ENCODE data around the gene MTIF2. TPM values are rescaled to one million over a fixed set of nuclear protein-coding genes. Genes with fewer than 3 reads are reported as not detected.
A peak's percentile ranks its signal among the peaks of the same experiment; 100 is the strongest.
"Not testable (repeated sequence)": the region's sequence is repeated elsewhere in the genome, so short reads cannot be mapped to it uniquely, and the experiment has no call there.

The MTIF2 gene
- total RNA-seq, 1 experiment from 2014 or later, result 34.7 TPM

DNA sequence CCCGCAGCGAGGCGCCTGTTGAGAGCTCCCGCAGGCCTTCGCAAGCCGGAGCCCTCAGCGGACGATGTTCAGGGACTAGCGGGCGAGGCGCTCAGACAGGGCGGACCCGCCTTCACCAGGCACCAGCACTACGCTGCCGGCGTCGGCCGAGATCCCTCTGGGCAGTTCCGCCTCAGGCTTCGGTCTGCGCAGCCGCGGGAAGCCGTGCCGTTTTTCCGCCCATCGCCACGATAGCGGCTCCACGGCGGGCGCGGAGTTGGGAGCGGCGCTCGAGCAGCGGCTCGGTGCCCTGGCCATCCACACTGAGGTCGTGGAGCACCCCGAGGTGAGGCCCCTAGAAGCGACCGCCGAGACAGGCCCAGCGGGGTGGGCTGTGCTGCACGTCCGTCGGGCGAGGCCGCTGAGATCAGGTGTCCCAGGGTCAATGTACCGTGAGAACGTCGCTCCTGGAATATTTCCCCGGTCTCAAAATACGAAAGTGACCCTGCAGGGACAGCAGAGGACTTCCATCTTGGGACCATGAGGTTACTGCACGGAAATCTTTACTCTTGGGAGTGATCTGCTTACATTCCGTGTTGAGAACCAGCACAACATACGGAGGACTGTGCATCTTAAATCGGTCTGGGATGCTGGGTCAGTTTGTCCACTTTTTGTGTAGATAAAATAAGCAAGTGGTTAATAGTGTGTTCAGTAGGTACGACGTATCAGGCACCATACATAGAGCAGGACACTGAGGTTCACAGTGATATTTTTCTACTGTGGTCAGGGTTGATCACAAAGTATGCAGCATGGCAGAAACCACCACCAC, 13.3 kb upstream of the MTIF2 start:
- Histone ChIP-seq H4K20me1 (ENCODE audit: insufficient read depth, low read depth, low read length) (no peaks in the 10 kb centered on the region), H3K4me3 (ENCODE audit: low read length) (peak overlapping the region; percentile 94), H3K9me3 (ENCODE audit: low read length) (no peaks in the 10 kb centered on the region), H3K4me2 (ENCODE audit: low read depth, low read length, poor library complexity, severe bottlenecking) (peak overlapping the region; percentile 98), H3K27ac (ENCODE audit: low read length) (peak overlapping the region; percentile 73), H3K27me3 (ENCODE audit: low read length) (no peaks in the 10 kb centered on the region), H3K36me3 (ENCODE audit: insufficient read depth, low read length) (no peaks in the 10 kb centered on the region), H3K79me2 (ENCODE audit: low read length) (peaks cover 12% of the 10 kb centered on the region), H3K9me2 (replicated peaks; ENCODE audit: insufficient read depth, low read length) (no peaks in the 10 kb centered on the region), H2AFZ (ENCODE audit: low read length) (peak overlapping the region; percentile 54), H3K9ac (ENCODE audit: low read length) (peak overlapping the region; percentile 88), H3K4me1 (ENCODE audit: low read length) (peaks cover 30% of the 10 kb centered on the region)
- peak; percentile 93 for DNase-seq

DNA sequence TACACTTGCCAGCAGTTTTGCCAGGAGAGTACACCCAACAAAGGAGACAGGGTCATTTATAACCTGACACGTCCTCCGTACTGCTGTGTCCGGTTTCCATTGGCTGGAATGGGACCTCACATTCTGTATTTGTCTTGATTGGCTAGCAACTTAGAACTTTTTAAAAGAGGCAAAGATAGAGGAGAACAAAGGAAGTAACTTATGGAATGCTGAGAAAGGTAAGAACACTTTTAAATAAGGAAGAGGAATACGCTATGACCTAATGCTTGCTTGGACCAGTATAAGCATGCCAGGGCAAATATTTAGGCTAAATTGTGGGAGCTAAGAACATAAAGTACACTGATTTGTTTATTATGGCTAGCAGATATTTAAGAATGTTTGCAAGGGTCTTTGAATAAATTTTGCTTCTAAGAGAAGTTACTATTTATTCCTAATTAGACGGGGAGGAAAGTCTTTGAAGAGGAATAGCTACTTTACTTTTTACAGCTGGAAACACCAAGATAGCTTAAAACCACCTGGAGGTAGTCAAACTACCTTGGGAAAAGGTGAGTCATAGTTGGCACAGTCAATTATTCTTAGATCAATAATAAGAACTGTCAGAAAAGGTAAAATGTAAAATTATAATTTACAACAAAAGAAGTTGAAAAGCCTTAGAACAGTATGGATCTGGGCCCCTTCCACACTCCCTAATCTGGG, 12.0 kb upstream of the MTIF2 start:
- DNase-seq; H3K9me3 ChIP-seq (ENCODE audit: low read length); H3K9ac ChIP-seq (ENCODE audit: low read length); H4K20me1 ChIP-seq (ENCODE audit: insufficient read depth, low read depth, low read length); H3K27me3 ChIP-seq (ENCODE audit: low read length); H3K36me3 ChIP-seq (ENCODE audit: insufficient read depth, low read length); H2AFZ ChIP-seq (ENCODE audit: low read length); H3K9me2 ChIP-seq (replicated peaks; ENCODE audit: insufficient read depth, low read length); H3K27ac ChIP-seq (ENCODE audit: low read length): not testable (repeated sequence)
- Histone ChIP-seq H3K79me2 (ENCODE audit: low read length) (peaks cover 12% of the 10 kb centered on the region), H3K4me2 (ENCODE audit: low read depth, low read length, poor library complexity, severe bottlenecking) (peak overlapping the region; percentile 98), H3K4me3 (ENCODE audit: low read length) (peak overlapping the region; percentile 94; the same call in 1 of the 2 replicates), H3K4me1 (ENCODE audit: low read length) (peaks cover 30% of the 10 kb centered on the region)

DNA sequence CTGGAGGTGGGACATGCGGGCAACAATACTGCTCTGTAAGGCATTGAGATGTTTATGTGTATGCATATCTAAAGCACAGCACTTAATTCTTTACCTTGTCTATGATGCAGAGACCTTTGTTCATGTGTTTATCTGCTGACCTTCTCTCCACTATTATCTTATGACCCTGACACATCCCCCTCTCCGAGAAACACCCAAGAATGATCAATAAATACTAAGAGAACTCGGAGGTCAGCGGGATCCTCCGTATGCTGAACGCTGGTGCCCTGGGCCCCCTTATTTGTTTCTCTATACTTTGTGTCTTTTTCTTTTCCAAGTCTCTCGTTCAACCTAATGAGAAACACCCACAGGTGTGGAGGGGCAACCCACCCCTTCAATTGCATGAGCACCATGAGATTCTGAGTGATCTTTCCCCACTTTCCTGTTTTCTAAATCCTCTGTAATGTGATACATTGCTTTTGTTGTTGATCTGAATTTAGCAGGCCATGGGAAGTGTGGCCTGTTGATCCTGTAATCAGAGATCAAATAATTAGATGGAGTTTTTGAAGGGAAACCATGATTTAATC, 10.9 kb upstream of the MTIF2 start:
- H2AFZ ChIP-seq (ENCODE audit: low read length); H3K9me3 ChIP-seq (ENCODE audit: low read length); H3K9me2 ChIP-seq (replicated peaks; ENCODE audit: insufficient read depth, low read length); H4K20me1 ChIP-seq (ENCODE audit: insufficient read depth, low read depth, low read length); H3K4me3 ChIP-seq (ENCODE audit: low read length); H3K36me3 ChIP-seq (ENCODE audit: insufficient read depth, low read length); H3K27me3 ChIP-seq (ENCODE audit: low read length); H3K9ac ChIP-seq (ENCODE audit: low read length); H3K4me2 ChIP-seq (ENCODE audit: low read depth, low read length, poor library complexity, severe bottlenecking); DNase-seq; H3K27ac ChIP-seq (ENCODE audit: low read length): not testable (repeated sequence)
- Histone ChIP-seq H3K79me2 (ENCODE audit: low read length) (peaks cover 12% of the 10 kb centered on the region), H3K4me1 (ENCODE audit: low read length) (peaks cover 30% of the 10 kb centered on the region)

DNA sequence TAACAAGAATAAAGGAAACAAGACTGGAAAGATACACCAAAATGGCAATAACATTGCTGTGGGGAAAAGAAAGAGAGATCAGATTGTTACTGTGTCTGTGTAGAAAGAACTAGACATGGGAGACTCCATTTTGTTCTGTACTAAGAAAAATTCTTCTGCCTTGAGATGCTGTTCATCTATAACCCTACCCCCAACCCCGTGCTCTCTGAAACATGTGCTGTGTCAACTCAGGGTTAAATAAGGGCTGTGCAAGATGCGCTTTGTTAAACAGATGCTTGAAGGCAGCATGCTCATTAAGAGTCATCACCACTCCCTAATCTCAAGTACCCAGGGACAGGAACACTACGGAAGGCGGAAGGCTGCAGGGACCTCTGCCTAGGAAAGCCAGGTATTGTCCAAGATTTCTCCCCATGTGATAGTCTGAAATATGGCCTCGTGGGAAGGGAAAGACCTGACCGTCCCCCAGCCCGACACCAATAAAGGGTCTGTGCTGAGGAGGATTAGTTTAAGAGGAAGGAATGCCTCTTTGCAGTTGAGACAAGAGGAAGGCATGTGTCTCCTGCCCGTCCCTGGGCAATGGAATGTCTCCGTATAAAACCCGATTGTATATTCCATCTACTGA, 10.3 kb upstream of the MTIF2 start:
- not testable (repeated sequence) for H3K36me3 ChIP-seq (ENCODE audit: insufficient read depth, low read length); H3K9ac ChIP-seq (ENCODE audit: low read length); H3K4me3 ChIP-seq (ENCODE audit: low read length); H4K20me1 ChIP-seq (ENCODE audit: insufficient read depth, low read depth, low read length); H3K27me3 ChIP-seq (ENCODE audit: low read length); H3K9me3 ChIP-seq (ENCODE audit: low read length); DNase-seq; H3K9me2 ChIP-seq (replicated peaks; ENCODE audit: insufficient read depth, low read length); H3K27ac ChIP-seq (ENCODE audit: low read length); H2AFZ ChIP-seq (ENCODE audit: low read length); H3K4me2 ChIP-seq (ENCODE audit: low read depth, low read length, poor library complexity, severe bottlenecking)
- Histone ChIP-seq H3K79me2 (ENCODE audit: low read length) (peaks cover 12% of the 10 kb centered on the region), H3K4me1 (ENCODE audit: low read length) (peaks cover 30% of the 10 kb centered on the region)

DNA sequence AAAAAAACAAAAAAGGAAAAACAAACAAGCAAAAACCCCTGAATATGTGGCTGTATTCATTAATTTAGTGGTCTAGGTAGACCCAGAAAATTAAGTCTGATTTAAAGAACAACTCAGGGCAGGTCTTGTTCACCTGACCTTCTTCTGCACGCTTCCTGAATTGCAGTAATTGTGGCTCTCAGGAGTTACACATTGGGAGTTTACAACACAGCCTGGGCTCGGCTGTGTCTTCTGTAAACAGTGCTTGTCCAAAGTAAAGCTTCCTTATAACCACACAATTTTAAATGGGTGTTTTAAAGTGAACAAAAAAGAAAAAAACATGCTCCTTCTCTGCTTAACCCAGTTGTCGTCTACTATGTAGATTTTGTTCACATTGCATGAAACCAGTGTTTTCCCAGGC, 8.3 kb upstream of the MTIF2 start:
- H3K79me2 ChIP-seq (ENCODE audit: low read length), result no peaks in the 10 kb centered on the region
- H3K9me2 ChIP-seq (replicated peaks; ENCODE audit: insufficient read depth, low read length), result no peaks in the 10 kb centered on the region
- H4K20me1 ChIP-seq (ENCODE audit: insufficient read depth, low read depth, low read length), result no peaks in the 10 kb centered on the region
- no peaks in the 10 kb centered on the region for H3K27me3 ChIP-seq (ENCODE audit: low read length)
- no peak overlapping the region for H3K4me2 ChIP-seq (ENCODE audit: low read depth, low read length, poor library complexity, severe bottlenecking)
- H2AFZ ChIP-seq (ENCODE audit: low read length), result no peak overlapping the region
- H3K4me3 ChIP-seq (ENCODE audit: low read length), result no peak overlapping the region
- no peak overlapping the region for H3K27ac ChIP-seq (ENCODE audit: low read length)
- no peak for DNase-seq
- peaks cover 14% of the 10 kb centered on the region for H3K4me1 ChIP-seq (ENCODE audit: low read length)
- no peaks in the 10 kb centered on the region for H3K36me3 ChIP-seq (ENCODE audit: insufficient read depth, low read length)
- no peak overlapping the region for H3K9ac ChIP-seq (ENCODE audit: low read length)
- H3K9me3 ChIP-seq (ENCODE audit: low read length), result no peaks in the 10 kb centered on the region

DNA sequence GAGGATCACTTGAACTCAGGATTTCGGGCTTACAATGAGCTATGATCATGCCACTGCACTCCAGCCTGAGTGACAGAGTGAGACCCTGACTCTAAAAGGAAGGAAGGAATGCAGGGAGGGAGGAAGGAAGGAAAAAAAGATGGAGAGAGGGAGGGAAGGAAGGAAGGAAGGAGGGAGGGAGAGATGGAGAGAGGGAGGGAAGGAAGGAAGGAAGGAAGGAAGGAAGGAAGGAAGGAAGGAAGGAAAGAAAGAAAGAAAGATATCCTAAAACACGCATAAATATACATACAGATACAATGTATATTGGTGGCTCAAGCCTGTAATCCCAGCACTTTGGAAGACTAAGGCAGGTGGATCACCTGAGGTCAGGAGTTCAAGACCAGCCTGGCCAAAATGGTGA, 5.3 kb upstream of the MTIF2 start:
- H3K4me2 ChIP-seq (ENCODE audit: low read depth, low read length, poor library complexity, severe bottlenecking); H3K27ac ChIP-seq (ENCODE audit: low read length); H3K9me2 ChIP-seq (replicated peaks; ENCODE audit: insufficient read depth, low read length); H2AFZ ChIP-seq (ENCODE audit: low read length); H3K9me3 ChIP-seq (ENCODE audit: low read length); DNase-seq; H3K27me3 ChIP-seq (ENCODE audit: low read length); H3K79me2 ChIP-seq (ENCODE audit: low read length); H3K4me3 ChIP-seq (ENCODE audit: low read length); H4K20me1 ChIP-seq (ENCODE audit: insufficient read depth, low read depth, low read length); H3K36me3 ChIP-seq (ENCODE audit: insufficient read depth, low read length); H3K9ac ChIP-seq (ENCODE audit: low read length): not testable (repeated sequence)
- H3K4me1 ChIP-seq (ENCODE audit: low read length), result peaks cover 18% of the 10 kb centered on the region

DNA sequence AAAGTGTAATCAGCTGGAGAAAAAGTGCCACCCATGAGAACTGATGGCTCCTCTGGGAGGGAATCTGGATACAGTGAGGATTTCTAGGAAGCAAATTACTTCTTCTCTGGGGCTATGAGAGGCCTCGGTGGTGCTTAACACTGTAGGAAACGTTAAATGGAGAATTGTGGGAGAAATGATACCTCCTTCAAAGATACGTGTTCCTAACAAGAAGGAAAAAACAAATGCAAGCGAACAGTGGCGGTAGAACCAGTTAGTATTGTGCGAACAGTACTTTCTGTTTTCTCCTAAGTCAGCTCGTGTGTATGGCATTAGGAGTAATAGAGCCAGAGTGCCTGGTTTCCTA, 587 bp upstream of the MTIF2 start:
- Histone ChIP-seq H3K79me2 (ENCODE audit: low read length) (peaks cover 32% of the 10 kb centered on the region), H3K9me3 (ENCODE audit: low read length) (no peaks in the 10 kb centered on the region), H2AFZ (ENCODE audit: low read length) (peak overlapping the region; percentile 50; the same call in 1 of the 2 replicates), H4K20me1 (ENCODE audit: insufficient read depth, low read depth, low read length) (no peaks in the 10 kb centered on the region), H3K36me3 (ENCODE audit: insufficient read depth, low read length) (peaks cover 13% of the 10 kb centered on the region; the same call in 1 of the 2 replicates), H3K9ac (ENCODE audit: low read length) (peak overlapping the region; percentile 94), H3K4me3 (ENCODE audit: low read length) (peak overlapping the region; percentile 98), H3K9me2 (replicated peaks; ENCODE audit: insufficient read depth, low read length) (no peaks in the 10 kb centered on the region), H3K4me1 (ENCODE audit: low read length) (peaks cover 18% of the 10 kb centered on the region), H3K27ac (ENCODE audit: low read length) (peak overlapping the region; percentile 74), H3K27me3 (ENCODE audit: low read length) (no peaks in the 10 kb centered on the region), H3K4me2 (ENCODE audit: low read depth, low read length, poor library complexity, severe bottlenecking) (peak overlapping the region; percentile 86)
- DNase-seq, result no peak

Data from Karpas-422 (cell line).